Activated T-cell treated with anti-CD3 and anti-CD28 coated beads, Interleukin-2, amount 50 U/mL, for 72 hours (primary cell): ENCODE data around the gene SAMD8. TPM values are rescaled to one million over a fixed set of nuclear protein-coding genes. Genes with fewer than 3 reads are reported as not detected.

Experiments
- ATAC-seq, 2 donors: fragments of 150-1000 bp; cut with Tn5 transposase; replicated peaks in 1 of 2; 2 replicates each; pipeline ENCODE4 v1.10.0; 2021; ENCODE audit warnings: moderate library complexity in 2 of 2, mild to moderate bottlenecking in 1 of 2
- DNase-seq, 2 donors: peaks; one replicate each; pipeline ENCODE4 v3.0.0; 2021 to 2022; ENCODE audit warnings: mixed read lengths in 1 of 2
- H3K27ac Mint-ChIP-seq: one replicate; pipeline ENCODE4 v1.8.0; 2022; ENCODE audit warnings: mild to moderate bottlenecking, moderate library complexity, mixed read lengths
- H3K27me3 Mint-ChIP-seq: one replicate; pipeline ENCODE4 v1.8.0; 2022; ENCODE audit warnings: low read depth, mixed read lengths
- H3K36me3 Mint-ChIP-seq, 2 donors: one replicate each; pipeline ENCODE4 v1.8.0; 2022; ENCODE audit warnings: mixed read lengths in 2 of 2, mild to moderate bottlenecking in 1 of 2; ENCODE audit not compliant: insufficient read depth in 2 of 2
- H3K4me1 Mint-ChIP-seq: one replicate; pipeline ENCODE4 v1.8.0; 2022; ENCODE audit warnings: low read depth, mixed read lengths
- H3K4me3 Mint-ChIP-seq, 2 donors: one replicate each; pipeline ENCODE4 v1.8.0; 2022; ENCODE audit warnings: mild to moderate bottlenecking in 2 of 2, mixed read lengths in 2 of 2, moderate library complexity in 2 of 2
- H3K9me3 Mint-ChIP-seq, 2 donors: one replicate each; pipeline ENCODE4 v1.8.0; 2022; ENCODE audit warnings: mixed read lengths in 2 of 2
- total RNA-seq, 2 donors: library from RNA; stranded (reverse); gene quantifications; one replicate each; pipeline ENCODE4 v1.2.3, GENCODE V29; 2022

Gene SAMD8
- 10 to 100 TPM; 24.3 to 28.6 TPM for total RNA-seq

GRCh38 chr10:75111365-75111906, at the start of gene SAMD8:
Gene SAMD8, plus strand, starts transcription at chr10:75111656. Its CDS starts 38,873 bp downstream, at chr10:75150529.
- no peaks in the 10 kb centered on the region for H3K9me3 Mint-ChIP-seq
- peaks cover 60% of the 10 kb centered on the region for H3K4me1 Mint-ChIP-seq
- peak within 1 kb of the TSS; percentile 92 to 97 for H3K4me3 Mint-ChIP-seq
- peak within 1 kb of the TSS; percentile 92 for H3K27ac Mint-ChIP-seq
- H3K27me3 Mint-ChIP-seq: no peaks in the 10 kb centered on the region
- peak; percentile 99 for DNase-seq
- peaks cover 4 to 5% of the 10 kb centered on the region in 2 donors for H3K36me3 Mint-ChIP-seq
- peak; percentile 90 to 92 for ATAC-seq

- DNase-seq (no peak), ATAC-seq (no peak)
- H3K4me3 Mint-ChIP-seq: no peak overlapping the region
- H3K36me3 Mint-ChIP-seq: no peaks in the 10 kb centered on the region
- H3K27ac Mint-ChIP-seq: no peak overlapping the region
- H3K4me1 Mint-ChIP-seq: no peaks in the 10 kb centered on the region
- H3K9me3 Mint-ChIP-seq: no peaks in the 10 kb centered on the region
- H3K27me3 Mint-ChIP-seq: no peaks in the 10 kb centered on the region
These were observed 49.5 kb upstream of the SAMD8 start for GRCh38 chr10:75061709-75062505.

- Mint-ChIP-seq H3K36me3 (no peaks in the 10 kb centered on the region), H3K4me3 (no peak overlapping the region), H3K9me3 (no peaks in the 10 kb centered on the region), H3K27me3 (no peaks in the 10 kb centered on the region), H3K27ac (no peak overlapping the region), H3K4me1 (no peaks in the 10 kb centered on the region)
- no peak for ATAC-seq
- no peak for DNase-seq
These were observed 48.8 kb upstream of the SAMD8 start for GRCh38 chr10:75062506-75063299.

DNA sequence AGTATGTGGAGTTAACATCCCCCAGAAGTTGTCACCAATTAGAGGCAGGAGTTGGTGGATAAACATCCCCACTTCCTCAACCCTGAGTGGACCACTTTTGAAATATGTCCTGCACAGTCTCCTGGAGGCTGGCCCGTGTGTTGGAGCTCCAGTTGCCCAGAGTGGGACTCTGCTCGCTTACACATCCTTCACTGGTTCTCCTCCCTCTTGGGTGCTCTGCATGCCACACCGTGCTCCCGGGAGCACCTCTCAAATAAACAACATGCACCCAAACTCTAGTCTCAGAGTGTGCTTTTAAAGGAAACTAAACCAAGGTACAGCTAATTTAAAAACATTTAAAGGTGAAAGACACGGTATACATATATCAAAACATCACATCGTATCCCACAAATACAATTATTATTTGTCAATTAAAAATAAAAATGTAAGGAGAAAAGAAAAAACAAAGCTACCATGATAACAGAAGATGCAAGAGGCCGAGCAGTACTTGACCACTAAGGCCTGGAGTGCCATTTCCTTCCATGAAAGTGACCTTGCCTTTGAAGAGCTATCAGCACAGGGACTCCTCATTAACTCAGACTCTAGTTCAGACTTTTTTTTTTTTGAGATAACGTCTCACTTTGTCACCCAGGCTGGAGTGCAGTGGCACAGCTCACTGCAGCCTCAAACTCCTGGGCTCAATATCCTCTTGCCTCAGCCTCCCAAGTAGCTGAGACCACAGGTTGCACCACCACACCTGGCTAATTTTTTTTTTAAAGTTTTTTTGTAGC, 47.8 kb upstream of the SAMD8 start:
- Mint-ChIP-seq H3K36me3 (no peaks in the 10 kb centered on the region), H3K4me3 (no peak overlapping the region), H3K27me3 (no peaks in the 10 kb centered on the region), H3K9me3 (no peaks in the 10 kb centered on the region), H3K27ac (no peak overlapping the region), H3K4me1 (no peaks in the 10 kb centered on the region)
- no peak for ATAC-seq
- no peak for DNase-seq

DNA sequence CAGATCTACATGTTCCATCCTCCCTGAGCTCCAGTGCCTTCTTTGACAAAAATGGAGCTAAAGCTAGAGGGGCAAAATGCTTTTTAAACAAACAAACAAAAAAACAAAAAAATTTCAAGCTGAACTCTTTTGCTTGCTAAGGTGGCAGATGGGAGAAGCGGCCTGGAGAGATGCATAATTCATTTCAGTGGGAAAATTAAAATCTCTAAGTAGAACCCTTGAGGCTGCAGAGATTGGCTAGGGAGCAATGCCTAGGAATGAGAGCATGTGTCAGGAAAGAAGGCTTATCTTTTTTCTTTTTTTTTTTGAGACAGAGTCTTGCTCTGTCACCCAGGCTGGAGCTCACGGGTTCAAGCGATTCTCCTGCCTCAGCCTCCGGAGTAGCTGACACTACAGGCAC, 46.4 kb upstream of the SAMD8 start:
- Mint-ChIP-seq H3K9me3 (no peaks in the 10 kb centered on the region), H3K36me3 (no peaks in the 10 kb centered on the region), H3K4me3 (no peak overlapping the region), H3K27me3 (no peaks in the 10 kb centered on the region), H3K4me1 (no peaks in the 10 kb centered on the region), H3K27ac (no peak overlapping the region)
- DNase-seq (no peak), ATAC-seq (no peak)

- H3K36me3 Mint-ChIP-seq: no peaks in the 10 kb centered on the region
These were observed 45.2 kb upstream of the SAMD8 start for GRCh38 chr10:75066271-75066670.

GRCh38 chr10:75067272-75067671, 44.2 kb upstream of the SAMD8 start:
- ATAC-seq (no peak), DNase-seq (no peak)
- no peaks in the 10 kb centered on the region for H3K4me1 Mint-ChIP-seq
- H3K9me3 Mint-ChIP-seq: no peaks in the 10 kb centered on the region
- no peaks in the 10 kb centered on the region for H3K36me3 Mint-ChIP-seq
- H3K4me3 Mint-ChIP-seq: no peak overlapping the region
- H3K27ac Mint-ChIP-seq: no peak overlapping the region
- no peaks in the 10 kb centered on the region for H3K27me3 Mint-ChIP-seq

More at GRCh38 chr10:75066271-75066670, 45.2 kb upstream of the SAMD8 start:
- Mint-ChIP-seq H3K9me3 (no peaks in the 10 kb centered on the region), H3K27me3 (no peaks in the 10 kb centered on the region), H3K27ac (no peak overlapping the region), H3K4me1 (no peaks in the 10 kb centered on the region), H3K4me3 (no peak overlapping the region)
- ATAC-seq: no peak
- DNase-seq: no peak

- no peaks in the 10 kb centered on the region for H3K4me1 Mint-ChIP-seq
- no peak overlapping the region for H3K27ac Mint-ChIP-seq
- ATAC-seq: no peak
- no peak overlapping the region for H3K4me3 Mint-ChIP-seq
- no peak for DNase-seq
- no peaks in the 10 kb centered on the region for H3K36me3 Mint-ChIP-seq
- no peaks in the 10 kb centered on the region for H3K9me3 Mint-ChIP-seq
- no peaks in the 10 kb centered on the region for H3K27me3 Mint-ChIP-seq
These were observed 42.9 kb upstream of the SAMD8 start for GRCh38 chr10:75068523-75068922.

DNA sequence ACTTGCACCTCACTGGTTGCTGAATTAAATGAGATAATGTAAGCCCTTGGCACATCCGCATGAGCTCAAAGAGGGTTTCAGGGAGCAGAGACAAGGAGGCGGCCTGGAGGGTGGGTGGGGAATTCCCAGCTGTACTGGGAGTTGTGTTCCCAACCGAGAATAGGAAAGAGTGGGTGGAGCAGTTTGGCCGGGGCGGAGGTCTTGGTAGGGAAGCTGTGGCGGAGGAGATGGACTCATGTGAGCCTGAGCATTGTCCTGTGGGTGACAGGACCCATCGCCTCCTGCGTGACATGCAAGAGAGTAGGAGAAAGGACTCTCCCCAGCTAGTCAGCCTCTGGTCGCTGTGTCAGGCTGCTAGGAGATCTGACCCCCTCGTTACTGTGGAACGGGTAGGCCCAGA, 41.0 kb upstream of the SAMD8 start:
- H3K4me1 Mint-ChIP-seq: peaks cover 11% of the 10 kb centered on the region
- ATAC-seq: no peak
- H3K27ac Mint-ChIP-seq: no peak overlapping the region
- no peaks in the 10 kb centered on the region for H3K36me3 Mint-ChIP-seq
- no peak for DNase-seq
- no peaks in the 10 kb centered on the region for H3K27me3 Mint-ChIP-seq
- H3K9me3 Mint-ChIP-seq: no peaks in the 10 kb centered on the region
- no peak overlapping the region for H3K4me3 Mint-ChIP-seq

GRCh38 chr10:75070961-75071428, 40.5 kb upstream of the SAMD8 start:
- no peak for DNase-seq
- Mint-ChIP-seq H3K36me3 (no peaks in the 10 kb centered on the region), H3K27me3 (no peaks in the 10 kb centered on the region), H3K4me1 (peaks cover 11% of the 10 kb centered on the region), H3K9me3 (no peaks in the 10 kb centered on the region), H3K27ac (no peak overlapping the region), H3K4me3 (no peak overlapping the region)
- no peak for ATAC-seq

- DNase-seq (no peak), ATAC-seq (no peak)
- peaks cover 11% of the 10 kb centered on the region for H3K4me1 Mint-ChIP-seq
- H3K9me3 Mint-ChIP-seq: no peaks in the 10 kb centered on the region
- H3K36me3 Mint-ChIP-seq: no peaks in the 10 kb centered on the region
- no peaks in the 10 kb centered on the region for H3K27me3 Mint-ChIP-seq
- H3K4me3 Mint-ChIP-seq: no peak overlapping the region
- H3K27ac Mint-ChIP-seq: no peak overlapping the region
These were observed 39.7 kb upstream of the SAMD8 start for GRCh38 chr10:75071756-75072155.

GRCh38 chr10:75072727-75073126, 38.7 kb upstream of the SAMD8 start:
- no peak for ATAC-seq
- H3K36me3 Mint-ChIP-seq: no peaks in the 10 kb centered on the region
- H3K4me1 Mint-ChIP-seq: peaks cover 11% of the 10 kb centered on the region
- H3K9me3 Mint-ChIP-seq: no peaks in the 10 kb centered on the region
- no peak overlapping the region for H3K27ac Mint-ChIP-seq
- DNase-seq: no peak
- H3K27me3 Mint-ChIP-seq: no peaks in the 10 kb centered on the region
- no peak overlapping the region for H3K4me3 Mint-ChIP-seq

- H3K27me3 Mint-ChIP-seq: no peaks in the 10 kb centered on the region
- H3K36me3 Mint-ChIP-seq: no peaks in the 10 kb centered on the region
- H3K4me1 Mint-ChIP-seq: peaks cover 11% of the 10 kb centered on the region
- no peak overlapping the region for H3K27ac Mint-ChIP-seq
- ATAC-seq: no peak
- no peak for DNase-seq
- H3K9me3 Mint-ChIP-seq: no peaks in the 10 kb centered on the region
- no peak overlapping the region for H3K4me3 Mint-ChIP-seq
These were observed 38.0 kb upstream of the SAMD8 start for GRCh38 chr10:75073442-75073841.
